Measurements from ENCODE around the gene PRR35. TPM values are rescaled to one million over a fixed set of nuclear protein-coding genes. Genes with fewer than 3 reads are reported as not detected.

The PRR35 gene
- total RNA-seq, 6 donors from 2014 or later: not detected

DNA sequence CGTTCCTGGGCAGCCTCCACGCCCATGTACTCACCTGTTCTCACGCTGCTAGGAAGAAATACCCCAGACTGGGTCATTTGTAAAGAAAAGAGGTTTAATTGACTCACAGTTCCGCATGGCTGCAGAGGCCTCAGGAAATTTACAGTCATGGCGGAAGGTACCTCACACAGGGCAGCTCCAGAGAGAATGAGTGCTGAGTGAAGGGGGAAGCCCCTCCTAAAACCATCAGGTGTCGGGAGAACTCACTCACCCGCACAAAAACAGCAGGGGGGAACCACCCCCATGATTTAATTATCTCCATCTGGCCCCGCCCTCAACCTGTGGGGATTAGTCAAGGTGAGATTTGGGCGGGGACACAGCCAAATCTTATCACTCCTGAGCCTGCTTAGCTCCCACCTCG, 47.8 kb downstream of the PRR35 start:
- 80 to 84% methylated on average over 10 of the region's 10 CpGs for WGBS, 2 donors
- TF ChIP-seq, protein P1, sequence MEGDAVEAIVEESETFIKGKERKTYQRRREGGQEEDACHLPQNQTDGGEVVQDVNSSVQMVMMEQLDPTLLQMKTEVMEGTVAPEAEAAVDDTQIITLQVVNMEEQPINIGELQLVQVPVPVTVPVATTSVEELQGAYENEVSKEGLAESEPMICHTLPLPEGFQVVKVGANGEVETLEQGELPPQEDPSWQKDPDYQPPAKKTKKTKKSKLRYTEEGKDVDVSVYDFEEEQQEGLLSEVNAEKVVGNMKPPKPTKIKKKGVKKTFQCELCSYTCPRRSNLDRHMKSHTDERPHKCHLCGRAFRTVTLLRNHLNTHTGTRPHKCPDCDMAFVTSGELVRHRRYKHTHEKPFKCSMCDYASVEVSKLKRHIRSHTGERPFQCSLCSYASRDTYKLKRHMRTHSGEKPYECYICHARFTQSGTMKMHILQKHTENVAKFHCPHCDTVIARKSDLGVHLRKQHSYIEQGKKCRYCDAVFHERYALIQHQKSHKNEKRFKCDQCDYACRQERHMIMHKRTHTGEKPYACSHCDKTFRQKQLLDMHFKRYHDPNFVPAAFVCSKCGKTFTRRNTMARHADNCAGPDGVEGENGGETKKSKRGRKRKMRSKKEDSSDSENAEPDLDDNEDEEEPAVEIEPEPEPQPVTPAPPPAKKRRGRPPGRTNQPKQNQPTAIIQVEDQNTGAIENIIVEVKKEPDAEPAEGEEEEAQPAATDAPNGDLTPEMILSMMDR (IDR thresholded peaks at IDR 0.05): no peak
- TF ChIP-seq EP300 (IDR thresholded peaks at IDR 0.05): no peak
- no peak for TF ChIP-seq POLR2A (IDR thresholded peaks at IDR 0.05)
- no peak for TF ChIP-seq POLR2AphosphoS5 (IDR thresholded peaks at IDR 0.05)
- H3K9me3 ChIP-seq: peaks cover 0 to 4% (median 0%) of the 10 kb centered on the region in 4 donors
- DNase-seq (no peak), ATAC-seq (ENCODE audit: low FRiP score in 2 of 2) (no peak)
- no peaks in the 10 kb centered on the region for H3K27me3 ChIP-seq
- H3K36me3 ChIP-seq: peaks cover 0 to 4% (median 0%) of the 10 kb centered on the region in 4 donors
- no peak overlapping the region for H3K27ac ChIP-seq
- H3K4me1 ChIP-seq: peaks cover 0 to 17% (median 7%) of the 10 kb centered on the region in 4 donors
- no peak overlapping the region for H3K4me3 ChIP-seq

DNA sequence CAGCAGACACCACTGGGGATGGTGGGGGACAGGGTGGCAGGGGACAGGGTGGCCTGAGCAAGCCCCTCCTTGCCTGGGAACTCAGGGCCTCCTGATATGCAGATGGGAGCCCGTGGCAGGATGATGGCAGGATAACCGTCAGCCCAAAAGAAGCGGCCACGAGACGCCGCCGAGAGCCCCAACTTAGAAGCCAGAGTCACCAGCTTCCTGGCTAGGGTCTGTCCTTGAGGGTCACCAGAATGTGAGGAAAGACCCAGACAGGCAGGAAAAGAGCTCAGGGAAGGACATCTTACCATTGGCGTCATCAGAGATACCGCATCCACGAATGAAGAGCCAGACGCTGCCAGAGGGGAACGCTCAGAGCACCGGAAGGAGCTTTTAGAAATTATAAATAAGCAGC, 49.1 kb downstream of the PRR35 start:
- Histone ChIP-seq H3K4me3 (no peak overlapping the region), H3K27ac (no peak overlapping the region), H3K36me3 (no peaks in the 10 kb centered on the region), H3K4me1 (peaks cover 0 to 17% (median 7%) of the 10 kb centered on the region in 4 donors), H3K27me3 (no peaks in the 10 kb centered on the region), H3K9me3 (peaks cover 0 to 4% (median 0%) of the 10 kb centered on the region in 4 donors)
- DNase-seq: no peak
- no peak for ATAC-seq (ENCODE audit: low FRiP score in 2 of 2)
- 91 to 97% methylated on average over 11 to 13 of the region's 13 CpGs for WGBS, 2 donors
- TF ChIP-seq POLR2AphosphoS5 (IDR thresholded peaks at IDR 0.05) (no peak), POLR2A (IDR thresholded peaks at IDR 0.05) (no peak), EP300 (IDR thresholded peaks at IDR 0.05) (no peak)
- TF ChIP-seq, protein P1 (IDR thresholded peaks at IDR 0.05): no peak

DNA sequence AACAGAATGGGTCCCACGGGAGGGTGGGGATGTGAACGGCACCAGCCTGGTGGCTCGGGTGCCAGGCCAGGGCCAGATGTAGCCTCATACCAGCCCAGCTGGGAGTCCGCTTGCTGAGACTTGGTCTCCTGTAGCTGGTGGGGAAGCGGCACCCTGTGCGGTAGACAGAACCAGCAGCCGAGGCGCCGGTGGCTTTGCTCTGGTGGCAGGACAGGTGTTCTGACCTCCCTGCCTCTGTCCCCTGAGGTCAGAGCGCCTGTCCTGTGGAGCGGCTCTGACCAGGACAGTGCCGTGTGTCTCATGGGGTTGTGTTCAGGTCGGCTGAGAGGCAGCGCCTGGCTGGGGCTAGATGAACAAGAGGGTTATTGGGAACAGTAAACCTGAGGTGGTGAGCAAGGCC, 49.8 kb downstream of the PRR35 start:
- H3K27me3 ChIP-seq: no peaks in the 10 kb centered on the region
- DNase-seq: no peak
- 90 to 92% methylated on average over 14 of the region's 14 CpGs for WGBS, 2 donors
- ATAC-seq (ENCODE audit: low FRiP score in 2 of 2): peak in 1 of 2 donors; percentile 19
- H3K4me1 ChIP-seq: peaks cover 0 to 17% (median 7%) of the 10 kb centered on the region in 4 donors
- H3K36me3 ChIP-seq: no peaks in the 10 kb centered on the region
- no peak overlapping the region for H3K4me3 ChIP-seq
- TF ChIP-seq, protein P1 (IDR thresholded peaks at IDR 0.05): no peak
- no peak for TF ChIP-seq EP300 (IDR thresholded peaks at IDR 0.05)
- H3K9me3 ChIP-seq: peaks cover 0 to 2% (median 0%) of the 10 kb centered on the region in 4 donors
- no peak overlapping the region for H3K27ac ChIP-seq

DNA sequence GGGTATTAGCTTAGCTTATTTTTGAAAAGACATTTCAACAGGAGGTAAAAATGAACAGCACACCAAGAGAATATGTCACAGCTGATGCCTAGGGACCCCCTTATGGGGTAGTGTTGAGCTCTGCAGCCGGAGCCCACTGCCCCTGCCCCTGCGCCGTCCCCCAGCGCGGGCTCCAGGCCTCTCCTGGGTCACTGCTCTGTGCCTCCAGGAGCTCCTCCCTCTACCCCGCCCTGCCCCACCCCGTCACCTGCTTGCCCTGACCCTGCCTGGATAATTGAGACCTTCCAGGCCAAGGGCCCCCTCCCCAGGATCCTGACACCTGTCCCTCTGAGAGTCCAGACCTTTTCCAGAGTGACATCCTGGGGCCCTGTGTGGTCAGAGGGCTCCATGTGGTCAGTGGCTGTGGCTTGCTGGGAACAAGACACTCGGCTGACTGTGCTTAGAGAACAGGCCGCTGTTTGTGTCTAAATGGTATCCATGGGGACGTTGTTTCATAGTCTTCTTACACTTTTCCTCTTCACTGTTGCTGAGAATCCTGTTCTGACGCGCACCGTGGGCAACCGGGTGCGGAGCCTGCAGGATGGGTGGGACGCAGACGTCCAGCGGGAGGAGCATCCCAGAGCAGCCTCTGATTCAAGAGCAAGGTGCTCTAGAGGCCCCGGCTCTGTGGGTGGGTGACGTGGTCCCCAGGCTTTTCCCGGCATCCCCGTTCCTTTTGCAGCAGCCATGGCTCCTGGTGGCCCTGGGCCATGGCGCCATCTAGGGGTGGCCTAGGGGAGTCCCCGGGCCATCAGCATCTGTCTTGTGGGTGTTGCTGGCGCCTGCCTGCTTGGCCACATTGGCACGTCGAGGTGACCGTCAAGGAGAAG, 50.6 kb downstream of the PRR35 start:
- DNase-seq: peak in 1 of 2 donors; percentile 75
- TF ChIP-seq, protein P1 (IDR thresholded peaks at IDR 0.05): peak; percentile 65 to 85 (median 79)
- no peak for TF ChIP-seq POLR2AphosphoS5 (IDR thresholded peaks at IDR 0.05)
- peak; percentile 88 to 92 for ATAC-seq (ENCODE audit: low FRiP score in 2 of 2)
- no peak overlapping the region for H3K4me3 ChIP-seq
- 76 to 82% methylated on average over 22 to 23 of the region's 28 CpGs for WGBS, 2 donors
- H3K27ac ChIP-seq: peak overlapping the region in 1 of 4 donors; percentile 42
- no peaks in the 10 kb centered on the region for H3K9me3 ChIP-seq
- H3K4me1 ChIP-seq: peaks cover 0 to 17% (median 8%) of the 10 kb centered on the region in 4 donors
- no peaks in the 10 kb centered on the region for H3K36me3 ChIP-seq
- no peaks in the 10 kb centered on the region for H3K27me3 ChIP-seq

Measured in upper lobe of left lung (tissue), 6 donors.